Posterior cingulate gyrus (tissue), 11 donors: Measurements from ENCODE around the gene ACTR2.
"Not testable (repeated sequence)": the region's sequence is repeated elsewhere in the genome, so short reads cannot be mapped to it uniquely, and the experiment has no call there.

Experiments
- DNase-seq, 10 donors: peaks; one replicate each; pipeline versions ENCODE4 v3.0.0 to v3.0.0-alpha.2; 2020 to 2021; ENCODE audit warnings: mixed read lengths in 3 of 10
- intact Hi-C: fragments of 100-400 bp; cut with DNase I; formaldehyde crosslinking; loops from one replicate; pipeline ENCODE4 v1.15.1; 2023

Gene ACTR2

GRCh38 chr2:65300761-65301711 is 73.4 kb downstream of the ACTR2 start:
- peak; percentile 38 to 95 (median 74) for DNase-seq
- intact Hi-C loops: loop anchor here (2.0 to 5.0 kb wide), 2 partner anchors 86 to 138 kb away; no protein-coding TSS in a partner anchor

DNA sequence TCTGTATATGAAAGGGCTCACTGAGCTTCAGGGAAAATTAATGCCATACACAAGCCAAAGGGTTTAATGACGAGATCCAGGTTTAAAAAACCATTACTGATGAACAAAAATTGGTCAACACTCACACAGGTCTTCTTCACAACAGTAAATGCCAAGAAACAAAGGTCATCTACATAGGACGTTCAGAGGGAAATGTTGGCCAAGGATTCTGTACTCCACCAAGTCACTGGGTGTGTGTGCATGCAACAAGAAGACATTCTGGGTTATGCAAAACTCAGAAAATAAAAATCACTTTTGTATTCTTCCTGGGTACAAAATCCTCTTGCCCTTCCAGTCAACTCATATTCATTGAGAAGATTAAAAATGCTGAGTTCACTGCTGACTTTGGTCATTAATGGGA is 78.3 kb downstream of the ACTR2 start:
- no peak for DNase-seq
- intact Hi-C loops: no loop called here

DNA sequence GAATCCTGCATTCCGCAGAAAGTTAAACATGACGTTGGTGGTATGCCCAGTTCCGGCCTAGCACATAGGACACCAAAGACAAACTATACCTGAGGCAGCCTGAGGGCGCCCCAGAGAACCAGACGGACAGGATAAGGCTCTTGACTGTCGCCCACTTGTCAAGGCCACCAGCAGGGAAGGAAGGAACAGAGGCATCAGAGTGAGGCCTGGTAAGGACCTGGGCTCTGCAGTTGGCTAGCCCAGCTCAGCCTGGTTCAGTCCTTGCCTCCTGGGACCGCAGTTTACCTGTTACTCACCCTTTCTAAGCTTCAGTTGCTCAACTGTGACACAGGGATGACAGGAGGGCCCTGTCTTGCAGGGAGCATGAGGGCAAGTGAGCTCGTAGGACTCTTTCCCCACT is 82.1 kb downstream of the ACTR2 start:
- DNase-seq: peak in 1 of 10 donors; percentile 52
- intact Hi-C loops: no loop called here

- intact Hi-C loops: no loop called here
Observed at GRCh38 chr2:65311049-65311448, 83.4 kb downstream of the ACTR2 start.

GRCh38 chr2:65311596-65311995 is 84.0 kb downstream of the ACTR2 start:
- intact Hi-C loops: no loop called here
- no peak for DNase-seq

More at GRCh38 chr2:65311049-65311448, 83.4 kb downstream of the ACTR2 start:
- DNase-seq: no peak

GRCh38 chr2:65313126-65313953 is 85.7 kb downstream of the ACTR2 start:
- intact Hi-C loops: no loop called here
- DNase-seq: peak in 5 of 10 donors; percentile 37 to 90 (median 83)

DNA sequence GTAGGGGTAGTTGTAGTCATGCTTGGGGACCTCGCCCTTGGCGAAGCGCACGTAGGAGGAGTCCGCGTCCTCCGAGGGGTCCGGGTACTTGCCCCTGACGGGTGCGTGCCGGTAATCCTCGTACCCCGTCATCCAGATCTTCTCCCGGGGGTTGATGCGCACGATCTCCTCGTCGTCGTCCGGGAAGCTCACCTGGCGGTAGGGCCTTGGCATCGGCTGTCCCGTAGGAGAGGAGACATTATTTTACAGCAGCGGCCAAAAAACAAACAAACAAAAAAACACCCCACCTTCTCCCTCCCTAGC is 86.3 kb downstream of the ACTR2 start:
- intact Hi-C loops: no loop called here
- DNase-seq: no peak

DNA sequence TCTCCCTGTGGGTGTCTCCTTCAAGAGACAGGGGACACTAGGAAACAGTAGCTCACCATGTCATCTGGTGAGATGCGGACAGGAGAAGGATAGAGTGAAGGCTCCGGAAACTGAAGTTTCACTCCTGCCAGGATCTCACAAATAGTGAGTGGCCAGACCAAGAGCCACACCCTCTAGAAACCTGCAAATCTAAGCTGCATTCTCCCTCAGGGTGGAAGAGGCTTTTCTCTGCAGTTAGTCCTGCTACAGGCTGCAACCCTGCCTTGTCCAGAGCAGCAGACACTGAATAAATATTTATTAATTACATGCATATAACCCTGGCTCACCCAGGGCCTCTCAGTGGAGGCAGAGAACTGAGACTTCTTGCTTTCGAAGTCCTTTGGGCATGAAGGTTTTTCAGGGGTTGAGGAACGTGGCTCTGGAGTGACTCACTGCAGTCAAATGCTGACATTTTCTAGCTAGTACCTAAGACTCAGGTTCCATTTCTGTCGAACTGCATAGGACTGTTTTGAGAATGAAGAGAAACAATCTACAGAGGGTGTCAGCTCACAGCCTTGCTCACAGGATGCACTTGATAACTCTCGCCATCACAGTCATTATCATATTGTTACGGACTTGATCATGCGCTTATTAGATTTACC is 87.3 kb downstream of the ACTR2 start:
- intact Hi-C loops: no loop called here
- no peak for DNase-seq

DNA sequence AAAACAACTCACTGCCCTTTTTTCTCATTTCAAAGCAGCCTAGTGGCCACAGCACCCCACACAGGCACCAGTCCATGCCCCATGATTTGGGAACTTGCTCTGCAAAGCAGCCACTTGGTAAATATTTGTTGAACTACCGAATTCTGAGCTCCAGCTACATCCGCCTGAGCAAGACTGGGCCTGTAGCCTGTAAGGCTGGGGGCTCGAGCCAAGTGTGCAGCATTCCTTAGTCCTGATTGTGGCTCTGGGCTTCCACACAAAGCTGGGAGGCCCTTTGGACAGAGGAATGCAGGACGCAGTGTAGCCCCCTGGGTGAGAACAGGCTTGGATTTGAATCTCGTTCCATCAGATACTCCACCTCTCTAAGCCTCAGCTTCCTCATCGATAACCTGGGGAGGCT is 88.4 kb downstream of the ACTR2 start:
- DNase-seq: peak in 1 of 10 donors; percentile 28

DNA sequence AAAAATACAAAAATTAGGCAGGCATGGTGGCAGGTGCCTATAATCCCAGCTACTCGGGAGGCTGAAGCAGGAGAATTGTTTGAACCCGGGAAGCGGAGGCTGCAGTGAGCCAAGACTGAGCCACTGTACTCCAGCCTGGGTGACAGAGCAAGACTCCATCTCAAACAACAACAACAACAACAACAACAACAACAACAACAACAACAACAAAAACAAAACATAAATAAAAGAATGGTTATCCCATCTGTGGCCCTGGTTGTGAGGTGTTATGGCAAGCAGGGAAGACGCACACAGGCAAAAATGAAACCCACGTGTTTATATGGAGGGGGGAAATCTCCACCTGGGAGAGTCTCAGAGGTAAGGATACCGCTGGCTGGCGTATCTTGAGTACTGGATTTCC is 89.7 kb downstream of the ACTR2 start:
- DNase-seq, intact Hi-C loops: not testable (repeated sequence)

More for the DNA sequence above, 88.4 kb downstream of the ACTR2 start:
- intact Hi-C loops: no loop called here

- intact Hi-C loops: no loop called here
- DNase-seq: no peak
Observed at GRCh38 chr2:65317841-65318240, 90.2 kb downstream of the ACTR2 start.

GRCh38 chr2:65319072-65319673 is 91.5 kb downstream of the ACTR2 start:
- intact Hi-C loops: no loop called here
- DNase-seq: no peak

DNA sequence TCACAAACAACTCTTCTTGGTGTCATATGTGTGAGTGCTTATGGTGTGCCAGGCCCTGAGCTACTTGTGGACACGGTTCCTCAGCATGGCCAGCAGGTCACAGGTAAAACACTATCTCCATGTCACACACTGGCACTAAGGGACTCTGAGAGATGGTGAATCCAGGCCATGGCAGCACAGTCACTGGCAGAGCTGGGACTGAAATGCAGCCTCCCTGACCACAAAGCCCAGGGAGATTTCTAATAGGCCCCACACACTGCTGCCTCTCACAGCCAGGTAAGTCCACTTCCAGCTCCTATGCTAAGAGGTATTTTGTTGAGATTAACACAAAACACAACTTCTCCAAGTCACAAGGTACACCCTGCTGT is 92.0 kb downstream of the ACTR2 start:
- intact Hi-C loops: no loop called here

GRCh38 chr2:65320042-65320725 is 92.6 kb downstream of the ACTR2 start:
- DNase-seq: no peak
- intact Hi-C loops: no loop called here

More for the DNA sequence above, 92.0 kb downstream of the ACTR2 start:
- DNase-seq: no peak
